NCI-H2227 (cell line): ENCODE measurements around the gene CECR2.

Experiments used
- DNase-seq: peaks from one replicate; lab custom pipeline; 2025; ENCODE audit not compliant: unreplicated experiment; lab: John Stamatoyannopoulos, UW

CECR2 gene

GRCh38 chr22:17369439-17370025, at the start of gene CECR2:
Gene CECR2 (plus strand): TSS chr22:17369460. CDS start chr22:17369784, 324 bp downstream.
- peak; percentile 84 for DNase-seq

- peak; percentile 32 for DNase-seq
These were observed 49.7 kb upstream of the CECR2 start for GRCh38 chr22:17319546-17319945.

- DNase-seq = no peak
These were observed 46.7 kb upstream of the CECR2 start for GRCh38 chr22:17322511-17322910.

GRCh38 chr22:17331690-17332089, 37.6 kb upstream of the CECR2 start:
- DNase-seq = no peak

GRCh38 chr22:17332109-17332800, 37.0 kb upstream of the CECR2 start:
- no peak for DNase-seq

GRCh38 chr22:17334059-17334458, 35.2 kb upstream of the CECR2 start:
- no peak for DNase-seq

GRCh38 chr22:17334983-17335382, 34.3 kb upstream of the CECR2 start:
- DNase-seq = no peak

- no peak for DNase-seq
These were observed 33.2 kb upstream of the CECR2 start for GRCh38 chr22:17336061-17336460.

- DNase-seq = no peak
These were observed 31.6 kb upstream of the CECR2 start for GRCh38 chr22:17337639-17338038.

GRCh38 chr22:17339095-17339693, 30.1 kb upstream of the CECR2 start:
- DNase-seq = no peak

- DNase-seq = no peak
These were observed 26.9 kb upstream of the CECR2 start for GRCh38 chr22:17342361-17342760.

GRCh38 chr22:17343766-17344165, 25.5 kb upstream of the CECR2 start:
- no peak for DNase-seq

GRCh38 chr22:17346578-17346977, 22.7 kb upstream of the CECR2 start:
- DNase-seq = no peak

- no peak for DNase-seq
These were observed 21.5 kb upstream of the CECR2 start for GRCh38 chr22:17347724-17348123.

- no peak for DNase-seq
These were observed 20.7 kb upstream of the CECR2 start for GRCh38 chr22:17348464-17349103.

GRCh38 chr22:17349172-17349571, 20.1 kb upstream of the CECR2 start:
- no peak for DNase-seq

GRCh38 chr22:17350292-17350691, 19.0 kb upstream of the CECR2 start:
- DNase-seq = no peak

- DNase-seq = no peak
These were observed 16.5 kb upstream of the CECR2 start for GRCh38 chr22:17352798-17353197.

- DNase-seq = no peak
These were observed 11.6 kb upstream of the CECR2 start for GRCh38 chr22:17357688-17358087.

- no peak for DNase-seq
These were observed 10.8 kb upstream of the CECR2 start for GRCh38 chr22:17358415-17358814.

- no peak for DNase-seq
These were observed 9.8 kb upstream of the CECR2 start for GRCh38 chr22:17359501-17359900.

- no peak for DNase-seq
These were observed 2.9 kb upstream of the CECR2 start for GRCh38 chr22:17366329-17366728.
